HepG2 (cell line): ENCODE measurements around the gene ACAT2. TPM values are rescaled to one million over a fixed set of nuclear protein-coding genes. Genes with fewer than 3 reads are reported as not detected.
A peak's percentile ranks its signal among the peaks of the same experiment; 100 is the strongest.

Source experiments
- ATAC-seq: fragments of 200-7000 bp; cut with Tn5 transposase; 3 replicates; pipeline ENCODE4 v1.9.1; 2020; ENCODE audit warnings: mild to moderate bottlenecking, moderate library complexity
- BruUV-seq: library from RNA; stranded (reverse); fragments of 400-500 nt; replicated peaks from 2 replicates; lab custom pipeline; 2021; lab: Mats Ljungman, UMichigan
- CTCF ChIA-PET: fragments of 300-600 bp; formaldehyde crosslinking; extraction: SDS; loops from one replicate; lab custom pipeline; 2021; ENCODE audit warnings: low total read pairs, inconsistent platforms, low intra/inter-chr PET ratio; lab: Yijun Ruan, JAX
- POLR2A ChIA-PET: fragments of 350-600 bp; sonication (Branson Sonifier 250); formaldehyde crosslinking; loops from one replicate; lab custom pipeline; 2020; ENCODE audit warnings: antibody characterized with exemption, inconsistent platforms; lab: Yijun Ruan, JAX
- DNase-seq: peaks from one replicate; pipeline ENCODE4 v3.0.0-alpha.2; 2015; ENCODE audit warnings: low spot score
- FAIRE-seq: peaks from 3 replicates; lab custom pipeline; 2011; peaks lifted over from hg19 to GRCh38; lab: Jason Lieb, UNC
- H2AFZ ChIP-seq: one replicate; pipeline ENCODE4 v1.6.1; 2011; ENCODE audit warnings: low read length, inconsistent platforms
- H3K27ac ChIP-seq: fragments of 300-600 bp; 3 replicates; pipeline ENCODE4 v1.8.0; 2011; ENCODE audit warnings: mixed run types, mild to moderate bottlenecking, mixed read lengths, low read length, inconsistent platforms; ENCODE audit not compliant: insufficient read depth; ENCODE audit errors: extremely low read length
- H3K27me3 ChIP-seq, 2 experiments: fragments of 200-600 bp in 1 of 2; 2 replicates in 1 of 2; 3 replicates in 1 of 2; pipeline versions ENCODE4 v1.6.0 to v1.8.0; 2011; ENCODE audit warnings: low read length in 2 of 2, mild to moderate bottlenecking in 2 of 2, moderate library complexity in 2 of 2, inconsistent platforms in 1 of 2; ENCODE audit not compliant: insufficient read depth in 2 of 2, control insufficient read depth in 1 of 2
- H3K36me3 ChIP-seq, 2 experiments: fragments of 200-600 bp in 1 of 2; replicated peaks in 1 of 2; 2 replicates in 1 of 2; 3 replicates in 1 of 2; pipeline versions ENCODE4 v1.5.1 to v1.8.0; 2011; ENCODE audit warnings: low read length in 2 of 2, inconsistent platforms in 1 of 2; ENCODE audit not compliant: insufficient read depth in 2 of 2, control insufficient read depth in 1 of 2
- H3K4me1 ChIP-seq: 2 replicates; pipeline ENCODE4 v1.5.1; 2012; ENCODE audit warnings: low read length, inconsistent platforms; ENCODE audit not compliant: insufficient read depth
- H3K4me2 ChIP-seq: 2 replicates; pipeline ENCODE4 v1.6.0; 2011; ENCODE audit warnings: low read depth, low read length, inconsistent platforms
- H3K4me3 ChIP-seq, 3 experiments: fragments of 200-600 bp in 1 of 3; sonication (generic), shearing (Covaris generic) in 1 of 3; replicated peaks in 1 of 3; 2 replicates each; pipeline ENCODE4 v1.5.1; 2011 to 2016; ENCODE audit warnings: low read length in 3 of 3, inconsistent platforms in 2 of 3, low read depth in 2 of 3, mild to moderate bottlenecking in 2 of 3, control low read depth in 1 of 3, mixed read lengths in 1 of 3; ENCODE audit not compliant: insufficient read depth in 1 of 3
- H3K79me2 ChIP-seq: one replicate; pipeline ENCODE4 v1.6.1; 2011; ENCODE audit warnings: low read length, inconsistent platforms; ENCODE audit not compliant: insufficient read depth
- H3K9ac ChIP-seq: 2 replicates; pipeline ENCODE4 v1.6.0; 2011; ENCODE audit warnings: mild to moderate bottlenecking, low read depth, low read length, inconsistent platforms; ENCODE audit not compliant: insufficient read depth
- H3K9me3 ChIP-seq: 2 replicates; pipeline ENCODE4 v1.5.1; 2012; ENCODE audit warnings: mild to moderate bottlenecking, low read length
- H4K20me1 ChIP-seq: 2 replicates; pipeline ENCODE4 v1.6.0; 2011; ENCODE audit warnings: inconsistent platforms, mild to moderate bottlenecking, low read length, moderate library complexity; ENCODE audit not compliant: insufficient read depth
- ARNTL ChIP-seq: sonication (generic); formaldehyde crosslinking; IDR thresholded peaks from 2 replicates; pipeline ENCODE4 v1.4.0; 2020; ENCODE audit warnings: mild to moderate bottlenecking, missing genetic modification reagents
- ATF7 ChIP-seq, 2 experiments: fragments of 450-650 bp in 1 of 2; sonication (generic) in 1 of 2; formaldehyde crosslinking in 1 of 2; IDR thresholded peaks; 2 replicates each; pipeline versions ENCODE4 v1.4.0 to v1.6.1; 2016 to 2020; ENCODE audit warnings: antibody characterized with exemption in 1 of 2, mild to moderate bottlenecking in 1 of 2, missing genetic modification reagents in 1 of 2
- RARA ChIP-seq: IDR thresholded peaks from 2 replicates; pipeline ENCODE4 v1.6.1; 2016; ENCODE audit warnings: missing genetic modification reagents, missing compliant biosample characterization
- RBM22 ChIP-seq: fragments of 200-400 bp; formaldehyde crosslinking; optimal IDR thresholded peaks from 2 replicates; pipeline ENCODE3; 2017; ENCODE audit warnings: mild to moderate bottlenecking, low read length, moderate library complexity
- ZNF782 ChIP-seq: sonication (generic); formaldehyde crosslinking; IDR thresholded peaks from 2 replicates; pipeline ENCODE4 v1.4.0; 2020; ENCODE audit warnings: missing genetic modification reagents, mild to moderate bottlenecking, borderline replicate concordance
- ZSCAN20 ChIP-seq: sonication (generic); formaldehyde crosslinking; IDR thresholded peaks from 2 replicates; pipeline ENCODE4 v1.4.0; 2020; ENCODE audit warnings: missing genetic modification reagents, mild to moderate bottlenecking, borderline replicate concordance
- WGBS: methylation state at CpG from one replicate; pipeline ENCODE4 v1.1.6; 2017; ENCODE audit warnings: low lambda C conversion rate; 5-methylcytosine and 5-hydroxymethylcytosine counted together
- in situ Hi-C: cut with HindIII; loops from 2 replicates; pipeline ENCODE4 v1.10.0; 2017; ENCODE audit warnings: low pct_unique_long_range_greater_than_20kb; ENCODE audit not compliant: extremely low pct_ligation_motif_present
- intact Hi-C: fragments of 100-400 bp; cut with micrococcal nuclease; formaldehyde crosslinking; loops from one replicate; pipeline ENCODE4 v1.10.0; 2022; ENCODE audit not compliant: unreplicated experiment
- polyA plus RNA-seq, 8 experiments: library from polyadenylated mRNA; depleted of rRNA in 3 of 8; stranded (reverse) in 7 of 8; unstranded in 1 of 8; fragments of >200 nt; fragmentation: Illumina TruSeq in 4 of 8; extraction: Trizol in 4 of 8; gene quantifications; 2 replicates each; pipeline versions ENCODE4 v1.2.1 to v1.2.3, GENCODE V29; 2011 to 2016; ENCODE audit warnings: low read depth in 4 of 8, missing spikeins in 1 of 8, mixed read lengths in 1 of 8; ENCODE audit not compliant: insufficient read depth in 1 of 8
- total RNA-seq, 5 experiments: library from RNA; depleted of rRNA; stranded (reverse); fragments of >200 nt; fragmentation: Illumina TruSeq; extraction: Trizol; gene quantifications; 2 replicates each; pipeline ENCODE4 v1.2.3, GENCODE V29; 2016; ENCODE audit warnings: low read depth in 1 of 5
- TF ChIP-seq, protein P1 (sequence below): sonication (generic); formaldehyde crosslinking; IDR thresholded peaks from 2 replicates; pipeline ENCODE4 v1.4.0; 2020; ENCODE audit warnings: missing genetic modification reagents, borderline replicate concordance
- TF ChIP-seq, protein P2 (sequence below): IDR thresholded peaks from 2 replicates; pipeline ENCODE4 v1.6.1; 2016; ENCODE audit warnings: mild to moderate bottlenecking

The ACAT2 gene
- total and polyA plus RNA-seq, 2 of the 13 experiments (the other 11 are each of a cell fraction or from before 2014, with no cell fraction given) = 121 to 534 TPM

DNA sequence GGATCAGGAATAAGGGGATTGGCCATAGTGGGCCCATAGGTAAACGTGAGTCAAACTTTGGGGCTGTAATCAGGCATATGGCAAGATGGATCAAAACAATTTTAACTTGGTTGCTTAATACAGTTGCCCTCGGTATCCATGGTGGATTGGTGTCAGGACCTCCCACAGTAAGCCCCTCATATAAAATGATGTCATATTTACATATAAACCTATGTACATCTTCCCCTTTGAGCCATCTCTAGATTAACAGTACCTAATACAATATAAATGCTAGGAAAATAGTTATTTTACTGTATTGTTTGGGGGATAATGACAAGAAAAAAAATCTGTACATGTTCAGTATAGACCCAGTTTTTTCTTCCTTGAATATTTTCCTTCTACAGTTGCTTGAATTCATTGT is 7.4 kb upstream of the ACAT2 start:
- Histone ChIP-seq H3K9me3 (no peaks in the 10 kb centered on the region), H3K27ac (no peak overlapping the region), H3K4me2 (no peak overlapping the region), H3K9ac (no peak overlapping the region)
- in situ Hi-C loops = no loop called here
- ChIA-PET POLR2A (no interaction called here), CTCF (no interaction called here)
- TF ChIP-seq ZNF782 (CRISPR knock-in tag) = no peak
- TF ChIP-seq ATF7 (IDR thresholded peaks at IDR 0.05) = peak; percentile 75
- no peak for TF ChIP-seq ATF7 (CRISPR knock-in tag; IDR thresholded peaks at IDR 0.05)
- TF ChIP-seq, all 625 proteins: peak for 1
- Histone ChIP-seq H4K20me1 (no peaks in the 10 kb centered on the region), H3K27me3 (no peaks in the 10 kb centered on the region), H3K36me3 (peaks cover 13 to 60% of the 10 kb centered on the region in 2 experiments), H2AFZ (no peak overlapping the region), H3K4me3 (no peak overlapping the region), H3K4me1 (peaks cover 18% of the 10 kb centered on the region), H3K79me2 (peaks cover 2% of the 10 kb centered on the region)
- intact Hi-C loops = no loop called here
- DNase-seq (no peak), FAIRE-seq (no peak), ATAC-seq (no peak)
- 90% methylated on average over 2 of the region's 2 CpGs for WGBS
- BruUV-seq = no TSS peak

DNA sequence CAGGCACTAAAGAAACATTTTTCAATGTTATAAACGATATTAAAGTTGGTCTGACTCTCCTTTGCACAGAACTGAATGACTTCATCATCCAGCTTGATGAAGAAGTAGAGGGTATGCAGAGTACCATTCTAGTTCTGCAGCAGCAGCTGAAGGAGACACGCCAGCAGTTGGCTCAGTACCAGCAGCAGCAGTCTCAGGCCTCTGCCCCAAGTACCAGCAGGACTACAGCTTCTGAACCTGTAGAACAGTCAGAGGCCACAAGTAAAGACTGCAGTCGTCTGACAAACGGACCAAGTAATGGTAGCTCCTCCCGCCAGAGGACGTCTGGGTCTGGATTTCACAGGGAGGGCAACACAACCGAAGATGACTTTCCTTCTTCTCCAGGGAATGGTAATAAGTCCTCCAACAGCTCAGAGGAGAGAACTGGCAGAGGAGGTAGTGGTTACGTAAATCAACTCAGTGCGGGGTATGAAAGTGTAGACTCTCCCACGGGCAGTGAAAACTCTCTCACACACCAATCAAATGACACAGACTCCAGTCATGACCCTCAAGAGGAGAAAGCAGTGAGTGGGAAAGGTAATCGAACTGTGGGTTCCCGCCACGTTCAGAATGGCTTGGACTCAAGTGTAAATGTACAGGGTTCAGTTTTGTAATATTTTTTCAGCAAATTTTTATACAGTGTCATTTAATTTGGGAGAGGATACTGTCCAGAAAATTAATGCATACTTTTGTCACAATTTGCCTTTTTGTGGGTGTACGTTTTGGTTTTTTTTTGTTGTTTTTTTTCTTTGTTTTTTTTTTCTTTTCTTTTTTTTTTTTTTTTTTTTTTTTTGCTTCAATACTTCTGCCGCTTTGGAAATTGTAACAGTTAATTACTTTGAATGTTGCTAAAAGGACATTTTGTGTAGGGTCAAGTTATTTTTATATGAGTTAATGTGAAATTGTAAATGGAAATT is 6.6 kb upstream of the ACAT2 start:
- H3K4me1 ChIP-seq = peaks cover 25% of the 10 kb centered on the region
- DNase-seq = no peak
- no peak overlapping the region for H3K4me2 ChIP-seq
- no peak overlapping the region for H2AFZ ChIP-seq
- H4K20me1 ChIP-seq = no peaks in the 10 kb centered on the region
- ChIA-PET CTCF (no interaction called here), POLR2A (interaction anchor here (0.8 to 10.2 kb wide), 2 partner anchors 27 to 28 kb away, joined by 3 to 175 read pairs; partner anchors contain the start of gene WTAP)
- WGBS = 93% methylated on average over 15 of the region's 15 CpGs
- intact Hi-C loops = no loop called here
- peaks cover 8% of the 10 kb centered on the region for H3K79me2 ChIP-seq
- no peak overlapping the region for H3K27ac ChIP-seq
- TSS peak; percentile 15 for BruUV-seq
- in situ Hi-C loops = no loop called here
- no peak for ATAC-seq
- no peak overlapping the region for H3K9ac ChIP-seq
- H3K36me3 ChIP-seq = peaks cover 13 to 54% of the 10 kb centered on the region in 2 experiments
- H3K27me3 ChIP-seq = no peaks in the 10 kb centered on the region
- H3K4me3 ChIP-seq = no peak overlapping the region
- no peak for FAIRE-seq
- H3K9me3 ChIP-seq = no peaks in the 10 kb centered on the region
- TF ChIP-seq RARA = no peak
- TF ChIP-seq ZSCAN20 = no peak
- TF ChIP-seq, protein P1, sequence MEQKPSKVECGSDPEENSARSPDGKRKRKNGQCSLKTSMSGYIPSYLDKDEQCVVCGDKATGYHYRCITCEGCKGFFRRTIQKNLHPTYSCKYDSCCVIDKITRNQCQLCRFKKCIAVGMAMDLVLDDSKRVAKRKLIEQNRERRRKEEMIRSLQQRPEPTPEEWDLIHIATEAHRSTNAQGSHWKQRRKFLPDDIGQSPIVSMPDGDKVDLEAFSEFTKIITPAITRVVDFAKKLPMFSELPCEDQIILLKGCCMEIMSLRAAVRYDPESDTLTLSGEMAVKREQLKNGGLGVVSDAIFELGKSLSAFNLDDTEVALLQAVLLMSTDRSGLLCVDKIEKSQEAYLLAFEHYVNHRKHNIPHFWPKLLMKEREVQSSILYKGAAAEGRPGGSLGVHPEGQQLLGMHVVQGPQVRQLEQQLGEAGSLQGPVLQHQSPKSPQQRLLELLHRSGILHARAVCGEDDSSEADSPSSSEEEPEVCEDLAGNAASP (CRISPR knock-in tag) = no peak
- TF ChIP-seq ARNTL = no peak
- TF ChIP-seq, protein P2, sequence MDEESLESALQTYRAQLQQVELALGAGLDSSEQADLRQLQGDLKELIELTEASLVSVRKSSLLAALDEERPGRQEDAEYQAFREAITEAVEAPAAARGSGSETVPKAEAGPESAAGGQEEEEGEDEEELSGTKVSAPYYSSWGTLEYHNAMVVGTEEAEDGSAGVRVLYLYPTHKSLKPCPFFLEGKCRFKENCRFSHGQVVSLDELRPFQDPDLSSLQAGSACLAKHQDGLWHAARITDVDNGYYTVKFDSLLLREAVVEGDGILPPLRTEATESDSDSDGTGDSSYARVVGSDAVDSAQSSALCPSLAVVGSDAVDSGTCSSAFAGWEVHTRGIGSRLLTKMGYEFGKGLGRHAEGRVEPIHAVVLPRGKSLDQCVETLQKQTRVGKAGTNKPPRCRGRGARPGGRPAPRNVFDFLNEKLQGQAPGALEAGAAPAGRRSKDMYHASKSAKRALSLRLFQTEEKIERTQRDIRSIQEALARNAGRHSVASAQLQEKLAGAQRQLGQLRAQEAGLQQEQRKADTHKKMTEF (CRISPR knock-in tag) = no peak
- TF ChIP-seq RBM22 = peak; percentile 40
